ENCODE results near the gene COP1. TPM values are rescaled to one million over a fixed set of nuclear protein-coding genes. Genes with fewer than 3 reads are reported as not detected.

Gene COP1
- total RNA-seq, 1 donor from 2014 or later: 37.0 TPM

DNA sequence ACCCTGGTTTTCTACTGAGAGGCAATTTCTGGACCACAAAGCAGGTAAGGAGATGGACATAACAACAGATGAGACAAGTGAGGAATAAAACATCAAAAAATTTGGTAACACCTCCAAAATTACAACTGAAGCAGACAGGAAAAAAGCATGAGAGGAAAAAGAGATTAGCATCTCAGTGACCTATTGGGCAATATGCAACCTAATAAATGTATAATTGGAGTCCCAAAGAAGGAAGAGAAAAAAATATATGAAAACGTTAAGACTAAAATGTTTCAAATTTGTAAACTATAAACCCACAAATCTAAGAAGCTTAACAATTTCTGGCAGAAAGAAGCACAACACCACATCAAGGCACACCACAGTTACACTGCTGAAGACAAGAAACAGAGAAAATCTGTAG is 255.5 kb downstream of the COP1 start:
- DNase-seq (ENCODE audit: low spot score): no peak
- Mint-ChIP-seq H3K4me1 (ENCODE audit: low read depth) (no peaks in the 10 kb centered on the region), H3K4me3 (ENCODE audit: unreplicated experiment) (no peak overlapping the region), H3K27me3 (ENCODE audit: low read depth) (no peaks in the 10 kb centered on the region), H3K27ac (ENCODE audit: unreplicated experiment) (no peak overlapping the region), H3K9me3 (ENCODE audit: low read depth) (peaks cover 6% of the 10 kb centered on the region), H3K36me3 (ENCODE audit: low read depth) (peaks cover 11% of the 10 kb centered on the region)
- TF ChIP-seq, protein P1, sequence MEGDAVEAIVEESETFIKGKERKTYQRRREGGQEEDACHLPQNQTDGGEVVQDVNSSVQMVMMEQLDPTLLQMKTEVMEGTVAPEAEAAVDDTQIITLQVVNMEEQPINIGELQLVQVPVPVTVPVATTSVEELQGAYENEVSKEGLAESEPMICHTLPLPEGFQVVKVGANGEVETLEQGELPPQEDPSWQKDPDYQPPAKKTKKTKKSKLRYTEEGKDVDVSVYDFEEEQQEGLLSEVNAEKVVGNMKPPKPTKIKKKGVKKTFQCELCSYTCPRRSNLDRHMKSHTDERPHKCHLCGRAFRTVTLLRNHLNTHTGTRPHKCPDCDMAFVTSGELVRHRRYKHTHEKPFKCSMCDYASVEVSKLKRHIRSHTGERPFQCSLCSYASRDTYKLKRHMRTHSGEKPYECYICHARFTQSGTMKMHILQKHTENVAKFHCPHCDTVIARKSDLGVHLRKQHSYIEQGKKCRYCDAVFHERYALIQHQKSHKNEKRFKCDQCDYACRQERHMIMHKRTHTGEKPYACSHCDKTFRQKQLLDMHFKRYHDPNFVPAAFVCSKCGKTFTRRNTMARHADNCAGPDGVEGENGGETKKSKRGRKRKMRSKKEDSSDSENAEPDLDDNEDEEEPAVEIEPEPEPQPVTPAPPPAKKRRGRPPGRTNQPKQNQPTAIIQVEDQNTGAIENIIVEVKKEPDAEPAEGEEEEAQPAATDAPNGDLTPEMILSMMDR (IDR thresholded peaks at IDR 0.05): no peak

DNA sequence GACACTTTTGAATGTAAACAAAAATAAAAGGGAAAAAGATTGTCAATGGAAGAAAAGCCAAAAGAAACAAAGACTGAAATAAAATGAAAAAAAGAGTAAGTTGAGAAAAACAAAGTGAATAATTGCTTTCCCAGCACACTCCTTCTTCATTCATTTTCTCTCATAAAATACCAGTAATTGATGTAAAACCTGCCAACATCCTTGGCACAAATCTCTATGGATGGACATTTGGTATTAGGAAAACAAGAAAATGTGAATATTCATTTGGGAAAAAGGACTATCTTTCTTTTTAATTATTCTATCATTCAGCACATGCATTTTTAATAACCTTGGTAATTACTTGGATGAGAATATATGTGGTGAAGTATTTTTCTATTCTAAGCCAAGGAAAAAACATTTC is 259.3 kb downstream of the COP1 start:
- H3K27me3 Mint-ChIP-seq (ENCODE audit: low read depth): no peaks in the 10 kb centered on the region
- no peak for DNase-seq (ENCODE audit: low spot score)
- no peak overlapping the region for H3K4me3 Mint-ChIP-seq (ENCODE audit: unreplicated experiment)
- no peaks in the 10 kb centered on the region for H3K4me1 Mint-ChIP-seq (ENCODE audit: low read depth)
- H3K36me3 Mint-ChIP-seq (ENCODE audit: low read depth): peaks cover 13% of the 10 kb centered on the region
- TF ChIP-seq, protein P1 (IDR thresholded peaks at IDR 0.05): no peak
- H3K9me3 Mint-ChIP-seq (ENCODE audit: low read depth): peaks cover 6% of the 10 kb centered on the region
- H3K27ac Mint-ChIP-seq (ENCODE audit: unreplicated experiment): no peak overlapping the region

DNA sequence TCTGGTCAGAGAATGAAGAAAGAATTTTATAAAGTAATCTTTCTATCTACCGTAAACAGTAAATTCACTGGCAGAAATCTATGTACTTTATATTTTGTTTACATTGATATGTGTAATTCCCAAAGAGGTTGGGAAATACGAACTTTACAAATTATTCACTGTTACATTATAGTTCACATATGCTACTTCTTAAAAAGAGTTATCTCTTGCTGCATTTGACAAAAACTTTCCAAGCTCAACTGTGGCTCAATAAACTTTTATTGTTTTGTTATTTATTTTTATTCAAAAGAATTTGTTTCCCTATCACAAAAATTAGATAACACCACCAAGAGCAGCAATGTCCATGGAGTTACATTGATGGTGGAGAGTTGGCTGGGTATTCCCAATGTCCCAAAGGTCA is 262.5 kb downstream of the COP1 start:
- DNase-seq (ENCODE audit: low spot score): no peak
- H3K4me3 Mint-ChIP-seq (ENCODE audit: unreplicated experiment): no peak overlapping the region
- no peaks in the 10 kb centered on the region for H3K4me1 Mint-ChIP-seq (ENCODE audit: low read depth)
- H3K27me3 Mint-ChIP-seq (ENCODE audit: low read depth): no peaks in the 10 kb centered on the region
- no peaks in the 10 kb centered on the region for H3K9me3 Mint-ChIP-seq (ENCODE audit: low read depth)
- peaks cover 10% of the 10 kb centered on the region for H3K36me3 Mint-ChIP-seq (ENCODE audit: low read depth)
- TF ChIP-seq, protein P1 (IDR thresholded peaks at IDR 0.05): no peak
- no peak overlapping the region for H3K27ac Mint-ChIP-seq (ENCODE audit: unreplicated experiment)

DNA sequence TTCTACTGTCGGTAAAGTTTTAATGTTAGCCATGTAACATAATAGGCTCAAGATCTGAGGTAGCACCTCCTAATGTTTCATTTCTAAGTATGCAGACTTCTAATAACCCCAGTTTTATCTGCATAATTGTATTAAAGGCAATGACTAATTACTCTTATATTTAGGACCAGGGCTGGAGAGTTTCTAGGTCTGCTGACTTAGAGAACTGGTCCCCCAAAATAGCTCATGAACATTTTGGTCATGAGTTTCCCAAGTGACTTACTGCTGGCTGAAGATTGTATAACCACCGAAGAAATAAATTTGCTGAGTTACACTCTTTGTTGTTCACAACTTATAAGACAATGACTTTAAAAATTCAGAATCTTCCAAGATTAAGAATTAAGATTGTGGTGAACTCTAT is 265.9 kb downstream of the COP1 start:
- Mint-ChIP-seq H3K9me3 (ENCODE audit: low read depth) (no peaks in the 10 kb centered on the region), H3K27me3 (ENCODE audit: low read depth) (no peaks in the 10 kb centered on the region), H3K27ac (ENCODE audit: unreplicated experiment) (no peak overlapping the region), H3K4me1 (ENCODE audit: low read depth) (no peaks in the 10 kb centered on the region), H3K4me3 (ENCODE audit: unreplicated experiment) (no peak overlapping the region), H3K36me3 (ENCODE audit: low read depth) (peaks cover 13% of the 10 kb centered on the region)
- no peak for DNase-seq (ENCODE audit: low spot score)
- TF ChIP-seq, protein P1 (IDR thresholded peaks at IDR 0.05): no peak

DNA sequence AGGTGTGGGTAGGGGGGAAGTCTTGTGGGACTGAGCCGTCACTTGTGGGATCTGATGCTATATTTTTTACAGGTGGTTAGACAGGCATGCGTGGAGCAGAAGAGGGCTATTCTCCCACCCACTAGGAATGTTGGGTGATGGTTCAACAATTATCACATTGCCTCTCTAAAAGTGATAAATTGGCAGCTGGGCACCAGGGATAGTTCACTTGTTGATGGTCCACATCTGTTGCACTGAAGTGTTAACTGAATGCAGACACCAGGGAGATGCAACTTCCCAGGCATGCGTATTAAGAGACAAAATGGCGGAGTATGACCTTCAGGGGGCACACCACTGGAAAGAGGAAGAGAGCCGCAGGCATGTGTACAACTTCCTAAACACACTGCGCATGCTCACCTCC is 270.4 kb downstream of the COP1 start:
- DNase-seq (ENCODE audit: low spot score): no peak
- Mint-ChIP-seq H3K27ac (ENCODE audit: unreplicated experiment) (no peak overlapping the region), H3K36me3 (ENCODE audit: low read depth) (peaks cover 11% of the 10 kb centered on the region), H3K27me3 (ENCODE audit: low read depth) (no peaks in the 10 kb centered on the region), H3K4me1 (ENCODE audit: low read depth) (peaks cover 9% of the 10 kb centered on the region), H3K9me3 (ENCODE audit: low read depth) (no peaks in the 10 kb centered on the region), H3K4me3 (ENCODE audit: unreplicated experiment) (no peak overlapping the region)
- TF ChIP-seq, protein P1 (IDR thresholded peaks at IDR 0.05): no peak
